Gastrocnemius medialis (tissue), 4 donors: ENCODE data around the gene XPO6. TPM values are rescaled to one million over a fixed set of nuclear protein-coding genes. Genes with fewer than 3 reads are reported as not detected.
A peak's percentile ranks its signal among the peaks of the same experiment; 100 is the strongest.

Experiments
- ATAC-seq, 2 donors: fragments of 150-250 bp; one replicate each; pipeline ENCODE4 v1.9.1; 2016
- DNase-seq, 2 donors: peaks; one replicate each; pipeline ENCODE4 v3.0.0-alpha.2; 2019
- H3K27ac ChIP-seq, 4 donors: fragments of 200-600 bp; sonication (generic); 1 replicate in 1 of 4; 2 replicates in 3 of 4; pipeline ENCODE4 v1.5.1; 2016 to 2018; ENCODE audit warnings: mild to moderate bottlenecking in 2 of 4, moderate library complexity in 1 of 4
- H3K27me3 ChIP-seq, 3 donors: fragments of 200-600 bp; sonication (generic) in 2 of 3; 1 replicate in 1 of 3; 2 replicates in 2 of 3; pipeline versions ENCODE4 v1.5.1 to v1.6.0; 2016 to 2019; ENCODE audit warnings: mild to moderate bottlenecking in 1 of 3, moderate library complexity in 1 of 3
- H3K36me3 ChIP-seq, 2 donors: fragments of 200-600 bp; sonication (generic) in 1 of 2; one replicate each; pipeline ENCODE4 v1.5.1; 2017 to 2018
- H3K4me1 ChIP-seq, 2 donors: fragments of 200-600 bp; sonication (generic) in 1 of 2; one replicate each; pipeline ENCODE4 v1.5.1; 2016 to 2017; ENCODE audit warnings: mild to moderate bottlenecking in 2 of 2
- H3K4me3 ChIP-seq, 4 donors: fragments of 200-600 bp; sonication (generic) in 3 of 4; 1 replicate in 1 of 4; 2 replicates in 3 of 4; pipeline ENCODE4 v1.5.1; 2016 to 2019; ENCODE audit warnings: mild to moderate bottlenecking in 2 of 4
- H3K9me3 ChIP-seq, 3 donors: fragments of 200-600 bp; sonication (generic) in 2 of 3; 1 replicate in 1 of 3; 2 replicates in 2 of 3; pipeline ENCODE4 v1.5.1; 2016 to 2019
- POLR2A ChIP-seq, 2 donors: fragments of 450-650 bp; IDR thresholded peaks; one replicate each; pipeline ENCODE4 v1.6.1; 2017; ENCODE audit warnings: antibody characterized with exemption in 2 of 2, mild to moderate bottlenecking in 2 of 2, moderate library complexity in 2 of 2
- in situ Hi-C, 4 donors: fragments of 200-750 bp; cut with MboI; loops; one replicate each; pipeline versions ENCODE4 v1.15.0 to v1.8.0; 2017; ENCODE audit warnings: low sequenced_read_pairs in 4 of 4
- intact Hi-C: fragments of 100-400 bp; cut with DNase I; formaldehyde crosslinking; loops from one replicate; pipeline ENCODE4 v1.15.1; 2023; ENCODE audit warnings: low total_unique reads
- total RNA-seq, 4 donors: library from RNA; depleted of rRNA; stranded (reverse); fragments of >200 nt; gene quantifications; one replicate each; pipeline versions ENCODE4 v1.1.0 to v1.2.3, GENCODE V29; 2016
- TF ChIP-seq, protein P1 (sequence below), 5 experiments: fragments of 450-650 bp in 3 of 5; fragments of 200-600 bp in 2 of 5; sonication (generic) in 2 of 5; IDR thresholded peaks in 4 of 5; conservative IDR thresholded peaks in 1 of 5; 1 replicate in 4 of 5; 2 replicates in 1 of 5; pipeline ENCODE4 v1.5.1; 2016 to 2019; ENCODE audit warnings: antibody characterized with exemption in 5 of 5, mild to moderate bottlenecking in 3 of 5, moderate library complexity in 3 of 5

The XPO6 gene
- total RNA-seq, 4 donors from 2014 or later, result 20.9 to 40.1 (median 29.6) TPM

DNA sequence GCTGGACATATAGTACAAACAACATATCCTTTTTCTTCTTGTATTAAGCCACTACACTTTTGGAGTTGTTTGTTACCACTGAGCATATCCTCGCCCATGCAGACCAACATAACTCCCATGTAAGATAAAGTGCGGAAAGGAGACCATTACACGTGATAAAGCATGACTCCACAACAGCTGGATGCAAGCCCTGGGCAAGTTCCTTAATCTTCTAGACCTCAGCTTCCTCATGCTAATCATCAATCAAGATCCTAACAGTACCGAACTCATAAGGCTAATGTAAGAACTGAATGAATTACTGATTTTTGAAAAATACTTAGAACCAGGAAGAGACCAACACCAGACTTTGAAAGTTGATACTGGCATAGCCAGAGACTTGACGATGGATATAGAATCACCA lies 101.3 kb downstream of the XPO6 start:
- DNase-seq (no peak), ATAC-seq (no peak)
- Histone ChIP-seq H3K4me3 (no peak overlapping the region), H3K27ac (no peak overlapping the region), H3K9me3 (no peaks in the 10 kb centered on the region), H3K4me1 (no peaks in the 10 kb centered on the region), H3K36me3 (peaks cover 0 to 80% of the 10 kb centered on the region in 2 donors), H3K27me3 (no peaks in the 10 kb centered on the region)
- in situ Hi-C loops (no loop called here), intact Hi-C loops (no loop called here)
- TF ChIP-seq POLR2A (IDR thresholded peaks at IDR 0.05), result no peak
- TF ChIP-seq, protein P1, sequence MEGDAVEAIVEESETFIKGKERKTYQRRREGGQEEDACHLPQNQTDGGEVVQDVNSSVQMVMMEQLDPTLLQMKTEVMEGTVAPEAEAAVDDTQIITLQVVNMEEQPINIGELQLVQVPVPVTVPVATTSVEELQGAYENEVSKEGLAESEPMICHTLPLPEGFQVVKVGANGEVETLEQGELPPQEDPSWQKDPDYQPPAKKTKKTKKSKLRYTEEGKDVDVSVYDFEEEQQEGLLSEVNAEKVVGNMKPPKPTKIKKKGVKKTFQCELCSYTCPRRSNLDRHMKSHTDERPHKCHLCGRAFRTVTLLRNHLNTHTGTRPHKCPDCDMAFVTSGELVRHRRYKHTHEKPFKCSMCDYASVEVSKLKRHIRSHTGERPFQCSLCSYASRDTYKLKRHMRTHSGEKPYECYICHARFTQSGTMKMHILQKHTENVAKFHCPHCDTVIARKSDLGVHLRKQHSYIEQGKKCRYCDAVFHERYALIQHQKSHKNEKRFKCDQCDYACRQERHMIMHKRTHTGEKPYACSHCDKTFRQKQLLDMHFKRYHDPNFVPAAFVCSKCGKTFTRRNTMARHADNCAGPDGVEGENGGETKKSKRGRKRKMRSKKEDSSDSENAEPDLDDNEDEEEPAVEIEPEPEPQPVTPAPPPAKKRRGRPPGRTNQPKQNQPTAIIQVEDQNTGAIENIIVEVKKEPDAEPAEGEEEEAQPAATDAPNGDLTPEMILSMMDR (IDR thresholded peaks at IDR 0.05 in 4 of 5, conservative IDR thresholded peaks at IDR 0.05 in 1 of 5), result no peak

DNA sequence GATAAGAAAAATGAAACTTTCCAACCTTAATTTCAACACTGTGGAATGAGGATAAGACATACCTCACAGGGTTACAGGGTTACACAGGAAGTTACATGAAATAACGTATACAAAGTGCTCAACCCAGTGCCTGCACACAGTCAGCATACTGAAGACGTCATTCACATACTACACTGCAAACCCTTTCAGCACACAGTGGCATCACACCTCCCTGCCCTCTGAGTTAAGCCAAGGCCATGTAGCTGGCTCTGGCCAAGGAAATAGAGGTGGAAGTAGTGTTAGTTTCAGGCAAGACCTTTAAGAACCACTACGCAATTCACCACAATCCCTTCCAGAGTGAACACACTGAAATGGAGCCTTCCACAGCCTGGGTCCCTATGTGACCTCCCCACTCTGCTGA lies 101.7 kb downstream of the XPO6 start:
- Histone ChIP-seq H3K27me3 (no peaks in the 10 kb centered on the region), H3K4me3 (no peak overlapping the region), H3K36me3 (peaks cover 0 to 80% of the 10 kb centered on the region in 2 donors), H3K9me3 (no peaks in the 10 kb centered on the region), H3K4me1 (no peaks in the 10 kb centered on the region), H3K27ac (no peak overlapping the region)
- TF ChIP-seq POLR2A (IDR thresholded peaks at IDR 0.05), result no peak
- TF ChIP-seq, protein P1 (IDR thresholded peaks at IDR 0.05 in 4 of 5, conservative IDR thresholded peaks at IDR 0.05 in 1 of 5), result no peak
- in situ Hi-C loops, result no loop called here
- ATAC-seq (peak in 1 of 2 donors; percentile 70), DNase-seq (no peak)
- intact Hi-C loops, result no loop called here

DNA sequence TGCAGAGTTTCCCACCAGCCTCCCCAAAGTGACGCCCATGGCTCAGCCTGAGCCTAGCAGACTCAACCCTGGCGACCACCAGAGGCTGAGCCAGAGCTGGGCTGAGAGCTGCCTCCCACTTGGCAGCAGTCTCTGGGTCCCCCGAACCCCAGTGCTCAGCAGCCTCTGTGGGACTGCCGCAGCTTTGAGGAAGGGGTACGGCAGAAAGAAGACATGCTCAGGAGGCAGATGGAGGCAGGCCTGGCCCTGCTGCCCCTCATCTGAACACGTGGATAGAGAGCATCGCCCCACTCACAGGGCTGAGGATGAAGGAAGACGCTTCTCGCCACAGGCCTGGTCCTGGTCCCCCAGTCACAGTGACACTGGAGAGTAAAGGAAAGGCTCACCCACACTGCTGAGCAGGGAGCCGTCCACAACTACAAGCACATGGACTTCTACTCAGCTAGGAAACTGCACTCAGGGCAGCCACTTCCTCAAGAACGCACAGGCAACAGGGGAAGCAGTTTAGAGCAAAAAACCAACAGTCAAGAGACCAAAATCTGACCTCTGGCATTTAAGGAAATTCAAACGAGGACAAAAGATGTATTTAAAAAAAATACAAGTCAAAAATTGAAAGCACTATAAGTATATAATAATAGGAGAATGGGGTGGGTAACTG lies 103.0 kb downstream of the XPO6 start:
- DNase-seq (no peak), ATAC-seq (no peak)
- H3K36me3 ChIP-seq, result peaks cover 0 to 84% of the 10 kb centered on the region in 2 donors
- H3K27ac ChIP-seq, result no peak overlapping the region
- in situ Hi-C loops (no loop called here), intact Hi-C loops (no loop called here)
- H3K9me3 ChIP-seq, result no peaks in the 10 kb centered on the region
- no peak for TF ChIP-seq POLR2A (IDR thresholded peaks at IDR 0.05)
- TF ChIP-seq, protein P1 (IDR thresholded peaks at IDR 0.05 in 4 of 5, conservative IDR thresholded peaks at IDR 0.05 in 1 of 5), result no peak
- H3K27me3 ChIP-seq, result no peaks in the 10 kb centered on the region
- no peaks in the 10 kb centered on the region for H3K4me1 ChIP-seq
- no peak overlapping the region for H3K4me3 ChIP-seq

DNA sequence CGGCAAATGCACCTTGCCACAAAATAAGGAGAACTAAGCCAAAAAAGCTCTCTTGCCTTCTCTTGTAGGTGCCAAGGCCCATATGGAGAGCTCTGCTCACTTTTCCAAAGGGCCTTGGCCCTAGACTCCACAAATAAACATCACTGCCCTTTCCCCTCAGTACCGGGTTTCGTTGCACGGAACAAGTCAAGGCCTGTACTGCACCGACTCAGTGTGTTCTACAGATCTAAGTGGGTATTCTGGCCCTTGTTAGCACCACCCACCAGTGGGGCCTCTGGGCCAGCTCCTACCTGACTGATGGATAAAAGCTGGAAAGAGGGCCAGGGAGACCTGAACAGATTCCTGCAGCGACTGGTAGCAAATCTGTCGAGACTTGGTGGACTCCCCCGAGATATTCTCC lies 104.5 kb downstream of the XPO6 start:
- H3K9me3 ChIP-seq, result no peaks in the 10 kb centered on the region
- intact Hi-C loops (no loop called here), in situ Hi-C loops (no loop called here)
- no peak for ATAC-seq
- H3K27me3 ChIP-seq, result no peaks in the 10 kb centered on the region
- H3K4me1 ChIP-seq, result no peaks in the 10 kb centered on the region
- no peak overlapping the region for H3K27ac ChIP-seq
- peaks cover 0 to 89% of the 10 kb centered on the region in 2 donors for H3K36me3 ChIP-seq
- DNase-seq, result no peak
- TF ChIP-seq, protein P1 (IDR thresholded peaks at IDR 0.05 in 4 of 5, conservative IDR thresholded peaks at IDR 0.05 in 1 of 5), result no peak
- no peak for TF ChIP-seq POLR2A (IDR thresholded peaks at IDR 0.05)
- no peak overlapping the region for H3K4me3 ChIP-seq
